IPS-18c (cell line): ENCODE measurements around the gene AEBP2.

Source experiments
- H3K4me3 ChIP-seq: 2 replicates; pipeline ENCODE4 v1.7.0; 2013; ENCODE audit warnings: low read depth, mild to moderate bottlenecking, low read length, moderate library complexity; ENCODE audit not compliant: insufficient read depth
- H3K9me3 ChIP-seq: one replicate; pipeline ENCODE4 v1.6.1; 2013; ENCODE audit warnings: mild to moderate bottlenecking, low read length, moderate library complexity; ENCODE audit not compliant: control insufficient read depth, insufficient read depth

The AEBP2 gene

DNA sequence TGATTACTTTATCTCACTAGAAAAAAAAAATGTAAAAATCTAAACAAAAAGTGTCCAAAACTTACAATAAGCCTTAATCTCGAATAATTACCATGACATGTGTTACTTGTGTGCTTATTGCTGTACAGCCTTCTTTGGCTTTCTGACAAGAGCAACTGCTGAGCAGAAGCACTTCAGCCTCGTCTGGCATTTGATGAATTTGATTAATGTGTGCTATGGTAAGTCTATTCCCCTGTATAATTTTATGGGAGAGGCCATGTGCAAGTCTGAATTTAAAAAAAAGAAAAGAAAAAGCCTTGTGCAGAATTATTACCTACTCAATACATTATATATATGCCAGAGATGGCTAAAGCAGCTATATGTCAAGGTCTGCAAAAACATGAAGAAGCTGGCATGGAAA lies 113.9 kb downstream of the AEBP2 start:
- Histone ChIP-seq H3K4me3 (no peak overlapping the region), H3K9me3 (no peaks in the 10 kb centered on the region)

DNA sequence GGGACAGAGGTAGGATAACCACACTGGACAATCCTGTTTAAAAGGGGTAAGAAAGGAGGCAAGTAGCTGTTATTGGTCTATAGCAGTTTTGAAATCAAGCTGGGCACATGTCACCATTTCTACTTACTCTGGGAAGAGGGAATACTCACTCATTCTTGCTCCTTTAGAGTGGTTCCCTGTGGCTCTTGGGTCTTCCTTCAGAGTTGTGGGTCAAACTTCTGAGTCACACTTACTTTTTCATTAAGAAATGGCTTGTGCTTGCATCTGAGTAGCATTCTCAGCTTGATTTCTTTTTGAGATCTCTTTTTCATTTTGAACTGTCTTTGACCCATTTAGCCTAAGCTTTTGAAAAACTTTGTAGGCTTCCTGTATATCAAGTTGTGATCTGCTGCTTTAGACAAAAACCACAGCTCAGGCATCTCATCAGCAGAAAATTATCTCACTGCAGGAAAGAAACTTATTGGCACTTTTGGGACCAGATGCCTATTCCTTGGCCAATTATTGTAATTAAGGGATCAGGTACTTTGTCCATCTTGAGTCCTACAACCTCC lies 122.2 kb downstream of the AEBP2 start:
- no peaks in the 10 kb centered on the region for H3K9me3 ChIP-seq

More for the DNA sequence above, 122.2 kb downstream of the AEBP2 start:
- H3K4me3 ChIP-seq: no peak overlapping the region
